HG03571 (cell line): ENCODE results near the gene CYB561.
A peak's percentile ranks its signal among the peaks of the same experiment; 100 is the strongest.

Experiments
- ATAC-seq: cut with Tn5 transposase; IDR thresholded peaks from one replicate; pipeline ENCODE4 v1.9.1; 2021; ENCODE audit not compliant: unreplicated experiment

CYB561 gene

GRCh38 chr17:63445954-63446752, at the start of gene CYB561:
Gene CYB561 (minus strand): TSS chr17:63446306. CDS start chr17:63437547, 8,759 bp downstream.
- peak; percentile 55 for ATAC-seq

DNA sequence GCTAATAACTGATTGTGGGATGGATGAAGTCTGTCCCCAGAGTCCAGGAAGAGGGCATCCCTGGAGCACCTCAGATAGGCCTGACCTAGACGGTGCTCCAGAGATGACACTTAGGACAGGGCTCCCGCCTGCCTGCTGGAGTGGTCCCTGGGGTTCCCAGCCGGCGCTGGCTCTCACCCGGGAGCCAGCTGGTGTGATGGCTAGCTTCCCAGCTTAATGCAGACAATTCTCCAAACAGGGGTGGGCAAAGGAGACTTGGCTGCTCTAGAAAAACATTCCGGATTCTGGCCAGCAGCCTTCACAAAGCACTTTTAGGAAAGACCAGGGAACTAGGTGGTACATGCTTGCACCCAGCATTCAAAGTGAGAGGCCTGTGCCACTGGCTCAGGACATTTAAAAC, 49.4 kb upstream of the CYB561 start:
- ATAC-seq: no peak

GRCh38 chr17:63494300-63494928, 48.3 kb upstream of the CYB561 start:
- no peak for ATAC-seq

- no peak for ATAC-seq
Measured at GRCh38 chr17:63493411-63493810, 47.3 kb upstream of the CYB561 start.

DNA sequence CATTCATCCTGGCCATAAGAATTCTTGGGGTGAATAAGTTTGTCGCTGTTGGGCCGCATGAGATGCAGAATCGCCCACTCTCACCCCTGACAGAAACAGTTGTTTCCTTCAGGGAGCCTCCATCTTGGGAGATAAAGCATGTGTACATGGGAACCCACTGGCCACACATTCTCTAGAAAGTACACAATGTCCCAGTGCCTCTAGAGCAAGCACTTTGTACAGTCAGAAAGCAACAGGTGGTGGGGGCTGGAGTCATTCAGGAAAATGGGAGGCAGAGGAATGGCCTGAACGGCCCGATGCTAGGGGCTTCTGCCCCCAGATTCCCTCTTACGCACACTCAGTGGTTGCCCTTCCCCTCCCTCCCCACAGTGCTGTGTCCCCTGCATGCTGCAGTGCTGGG, 46.8 kb upstream of the CYB561 start:
- ATAC-seq: no peak

GRCh38 chr17:63491977-63492618, 46.0 kb upstream of the CYB561 start:
- no peak for ATAC-seq

- no peak for ATAC-seq
Measured at GRCh38 chr17:63491413-63491812, 45.3 kb upstream of the CYB561 start.

GRCh38 chr17:63490858-63491400, 44.8 kb upstream of the CYB561 start:
- no peak for ATAC-seq

DNA sequence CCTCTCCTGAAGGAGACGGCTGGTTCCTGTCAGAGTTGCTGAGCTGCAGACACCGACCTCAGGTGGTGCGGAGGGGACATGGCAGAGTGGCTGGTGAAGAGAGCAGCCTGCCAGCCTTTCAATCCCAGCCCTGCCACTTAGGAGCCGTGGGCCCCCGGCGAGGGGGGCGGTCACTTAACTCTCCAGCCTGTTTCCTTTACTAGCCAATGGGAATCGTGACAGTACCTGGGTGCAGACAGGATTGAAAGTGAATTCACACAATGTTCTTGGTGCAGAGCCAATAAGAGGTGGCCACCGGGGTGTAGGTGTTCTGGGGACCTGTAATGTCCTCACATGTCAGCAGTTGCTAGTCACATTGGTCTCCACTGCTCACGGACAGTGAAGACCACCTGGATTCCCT, 44.2 kb upstream of the CYB561 start:
- ATAC-seq: no peak

- no peak for ATAC-seq
Measured at GRCh38 chr17:63489291-63489690, 43.2 kb upstream of the CYB561 start.

DNA sequence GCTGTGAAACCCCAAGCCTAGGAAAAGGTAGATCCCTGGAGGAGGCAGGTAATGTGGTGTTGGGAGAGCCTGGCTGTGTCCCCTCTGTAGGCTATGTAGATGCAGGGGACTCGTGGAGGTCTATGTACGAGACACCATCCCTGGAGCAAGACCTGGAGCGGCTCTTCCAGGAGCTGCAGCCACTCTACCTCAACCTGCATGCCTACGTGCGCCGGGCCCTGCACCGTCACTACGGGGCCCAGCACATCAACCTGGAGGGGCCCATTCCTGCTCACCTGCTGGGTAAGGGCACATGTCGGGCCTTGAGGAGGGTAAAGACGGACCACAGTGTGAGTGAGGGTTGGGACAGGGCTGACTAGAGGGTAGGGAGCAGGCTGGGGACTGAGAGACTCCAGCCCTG, 42.7 kb upstream of the CYB561 start:
- ATAC-seq: no peak

DNA sequence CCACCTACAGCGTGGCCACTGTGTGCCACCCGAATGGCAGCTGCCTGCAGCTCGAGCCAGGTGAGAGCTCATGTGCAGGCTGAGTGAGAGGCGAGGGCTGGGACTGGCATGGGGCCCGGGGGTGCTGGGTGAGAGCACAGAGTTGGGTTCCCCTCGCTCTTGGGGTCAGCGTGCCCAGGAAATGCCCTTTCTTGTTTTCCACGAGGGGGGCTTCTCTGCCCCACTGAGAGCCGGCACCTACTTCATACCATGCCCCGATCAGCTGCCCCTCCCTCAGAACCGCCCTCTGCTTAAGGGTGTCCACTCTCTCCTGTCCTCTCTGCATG, 40.9 kb upstream of the CYB561 start:
- ATAC-seq: no peak

GRCh38 chr17:63486317-63487013, 40.4 kb upstream of the CYB561 start:
- ATAC-seq: no peak

DNA sequence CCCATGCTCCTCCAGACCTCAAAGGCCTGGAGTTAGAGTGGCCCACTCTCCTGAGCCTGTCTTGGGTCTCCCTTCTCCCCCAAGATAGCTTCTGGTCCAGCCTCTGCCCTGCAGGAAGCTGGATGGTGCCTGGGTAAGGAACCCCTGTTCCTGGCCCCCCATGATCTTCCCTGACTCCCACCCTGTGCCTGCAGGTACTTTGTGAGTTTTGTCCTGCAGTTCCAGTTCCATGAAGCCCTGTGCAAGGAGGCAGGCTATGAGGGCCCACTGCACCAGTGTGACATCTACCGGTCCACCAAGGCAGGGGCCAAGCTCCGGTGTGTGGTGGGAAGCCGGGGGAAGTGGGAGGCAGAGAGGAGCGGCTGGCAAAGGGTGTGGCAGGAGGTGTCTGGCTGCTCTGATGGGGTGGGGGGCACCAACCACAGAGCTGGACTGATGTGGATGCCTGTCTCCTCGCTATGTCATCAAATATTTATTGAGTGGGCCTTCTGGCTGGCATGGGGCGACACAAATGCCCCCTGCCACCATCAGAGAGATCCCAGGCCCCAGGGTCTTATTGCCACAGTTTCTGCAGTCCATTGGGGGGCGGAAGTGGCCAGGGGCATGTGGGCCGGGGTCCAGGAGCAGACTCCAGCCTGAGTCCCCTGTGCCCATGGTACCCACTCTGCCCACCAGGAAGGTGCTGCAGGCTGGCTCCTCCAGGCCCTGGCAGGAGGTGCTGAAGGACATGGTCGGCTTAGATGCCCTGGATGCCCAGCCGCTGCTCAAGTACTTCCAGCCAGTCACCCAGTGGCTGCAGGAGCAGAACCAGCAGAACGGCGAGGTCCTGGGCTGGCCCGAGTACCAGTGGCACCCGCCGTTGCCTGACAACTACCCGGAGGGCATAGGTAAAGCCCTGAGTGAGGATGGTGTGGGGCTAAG, 37.8 kb upstream of the CYB561 start:
- ATAC-seq: no peak

GRCh38 chr17:63483038-63483437, 36.9 kb upstream of the CYB561 start:
- ATAC-seq: no peak

DNA sequence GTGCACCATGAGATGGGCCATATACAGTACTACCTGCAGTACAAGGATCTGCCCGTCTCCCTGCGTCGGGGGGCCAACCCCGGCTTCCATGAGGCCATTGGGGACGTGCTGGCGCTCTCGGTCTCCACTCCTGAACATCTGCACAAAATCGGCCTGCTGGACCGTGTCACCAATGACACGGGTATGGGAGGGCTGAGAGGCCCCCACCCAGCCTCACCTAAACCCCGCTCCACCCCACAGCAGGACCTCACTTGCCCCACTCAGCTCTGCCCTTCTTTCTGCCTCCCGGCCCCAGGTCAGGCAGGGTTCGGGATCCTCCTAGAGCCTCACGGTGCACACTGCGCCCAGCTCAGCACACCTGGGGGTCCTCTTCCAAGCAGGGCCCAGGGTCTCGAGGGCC, 36.4 kb upstream of the CYB561 start:
- ATAC-seq: no peak

GRCh38 chr17:63481488-63481870, 35.4 kb upstream of the CYB561 start:
- ATAC-seq: no peak

DNA sequence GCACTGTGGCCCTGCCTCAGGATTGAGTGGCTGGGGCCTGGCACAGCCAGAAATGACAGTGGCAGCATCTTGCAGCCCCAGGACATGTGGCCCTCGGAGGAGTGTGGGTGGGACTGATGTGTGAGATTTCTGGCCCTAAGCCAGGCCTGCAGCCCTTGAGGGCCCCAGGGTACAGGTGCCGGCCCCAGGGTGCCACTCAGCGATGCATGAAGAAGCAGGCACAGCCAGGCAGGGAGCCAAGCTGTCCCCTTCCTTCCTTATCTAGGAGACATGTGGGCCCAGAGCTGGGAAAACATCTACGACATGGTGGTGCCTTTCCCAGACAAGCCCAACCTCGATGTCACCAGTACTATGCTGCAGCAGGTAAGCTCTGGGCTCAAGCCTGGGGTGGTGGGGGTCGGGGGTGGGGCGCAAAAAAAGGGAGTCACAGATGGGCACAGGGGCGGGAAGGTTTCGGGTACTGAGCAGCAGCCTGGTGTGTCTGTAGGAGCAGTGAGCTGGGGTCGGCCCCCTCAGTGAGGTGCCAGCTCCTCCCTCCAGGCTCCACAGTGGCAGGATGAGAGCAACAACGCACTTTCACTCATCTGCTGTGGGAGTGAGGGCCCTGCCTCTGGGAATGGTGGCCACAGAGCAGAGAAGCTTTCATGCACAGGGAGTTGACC, 34.9 kb upstream of the CYB561 start:
- ATAC-seq: no peak

- no peak for ATAC-seq
Measured at GRCh38 chr17:63480192-63480784, 34.2 kb upstream of the CYB561 start.
